ENCODE data around the gene PHACTR1. TPM values are rescaled to one million over a fixed set of nuclear protein-coding genes. Genes with fewer than 3 reads are reported as not detected.
A peak's percentile ranks its signal among the peaks of the same experiment; 100 is the strongest.

The PHACTR1 gene
- total RNA-seq, 1 donor from 2014 or later, result 2.2 TPM

DNA sequence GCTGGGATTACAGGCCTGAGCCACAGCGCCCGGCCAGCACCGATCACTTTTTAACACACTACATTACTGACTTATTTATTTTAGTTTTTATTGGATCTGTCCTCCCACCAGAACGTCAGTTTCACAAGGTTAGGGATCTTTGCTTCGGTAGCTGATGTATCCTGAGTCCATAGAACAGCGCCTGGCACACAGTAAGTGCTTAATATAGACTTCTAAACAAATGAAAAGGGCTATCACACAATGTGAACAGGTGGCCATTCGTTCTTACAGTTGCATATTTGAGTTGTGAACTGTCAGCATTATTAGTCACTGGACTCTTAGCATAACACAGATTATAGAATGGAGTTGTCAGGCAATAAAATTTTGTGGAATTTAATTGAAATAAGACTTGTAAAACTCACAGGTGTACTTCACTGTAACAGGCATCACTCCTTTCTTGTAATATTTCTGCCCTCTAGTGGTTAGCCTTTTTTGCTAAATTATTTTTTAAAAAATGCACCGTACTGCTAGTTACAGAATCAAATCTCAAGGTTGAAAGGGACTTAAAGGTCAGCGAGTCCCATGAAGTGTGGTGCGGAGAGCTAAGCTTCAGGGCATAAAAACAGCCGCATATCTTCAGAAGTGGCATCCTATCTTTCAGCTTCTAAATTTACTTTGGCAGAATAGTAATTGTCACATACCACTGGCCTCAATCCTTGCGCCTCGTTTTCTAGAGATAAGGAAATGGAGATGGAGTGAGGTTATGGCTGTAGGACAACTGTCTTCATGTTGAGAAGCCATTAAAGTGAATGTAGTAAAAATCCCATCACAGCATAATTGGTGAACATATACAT lies 615.2 kb downstream of the PHACTR1 start:
- H3K27me3 ChIP-seq (ENCODE audit: control insufficient read depth, insufficient read depth, low read length), result no peaks in the 10 kb centered on the region
- DNase-seq (ENCODE audit: low read depth), result no peak
- H3K4me3 ChIP-seq (ENCODE audit: low read depth, low read length), result no peak overlapping the region
- no peaks in the 10 kb centered on the region for H3K36me3 ChIP-seq (ENCODE audit: control insufficient read depth, insufficient read depth, low read length)
- peak; percentile 51 for TF ChIP-seq CTCF (IDR thresholded peaks at IDR 0.05; ENCODE audit: insufficient read depth, low read length, poor library complexity, severe bottlenecking)

DNA sequence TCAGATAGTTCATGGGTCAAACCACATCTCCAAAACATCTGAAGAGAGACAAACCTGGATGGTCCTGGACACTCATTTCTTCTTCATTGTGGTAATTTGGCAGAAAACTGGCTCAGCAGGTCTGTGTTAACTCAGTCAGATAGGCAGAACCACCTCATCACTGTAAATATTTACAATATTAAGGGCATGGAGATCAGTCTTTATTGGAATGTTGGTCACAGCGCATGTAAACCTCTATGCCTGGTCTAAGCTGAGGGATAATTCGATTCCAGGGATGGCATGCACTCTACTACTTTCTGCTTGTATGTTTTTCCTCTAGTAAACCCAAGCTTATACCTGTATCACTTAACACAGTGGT lies 615.8 kb downstream of the PHACTR1 start:
- no peak for DNase-seq (ENCODE audit: low read depth)
- no peaks in the 10 kb centered on the region for H3K36me3 ChIP-seq (ENCODE audit: control insufficient read depth, insufficient read depth, low read length)
- H3K27me3 ChIP-seq (ENCODE audit: control insufficient read depth, insufficient read depth, low read length), result no peaks in the 10 kb centered on the region
- no peak for TF ChIP-seq CTCF (IDR thresholded peaks at IDR 0.05; ENCODE audit: insufficient read depth, low read length, poor library complexity, severe bottlenecking)
- no peak overlapping the region for H3K4me3 ChIP-seq (ENCODE audit: low read depth, low read length)

DNA sequence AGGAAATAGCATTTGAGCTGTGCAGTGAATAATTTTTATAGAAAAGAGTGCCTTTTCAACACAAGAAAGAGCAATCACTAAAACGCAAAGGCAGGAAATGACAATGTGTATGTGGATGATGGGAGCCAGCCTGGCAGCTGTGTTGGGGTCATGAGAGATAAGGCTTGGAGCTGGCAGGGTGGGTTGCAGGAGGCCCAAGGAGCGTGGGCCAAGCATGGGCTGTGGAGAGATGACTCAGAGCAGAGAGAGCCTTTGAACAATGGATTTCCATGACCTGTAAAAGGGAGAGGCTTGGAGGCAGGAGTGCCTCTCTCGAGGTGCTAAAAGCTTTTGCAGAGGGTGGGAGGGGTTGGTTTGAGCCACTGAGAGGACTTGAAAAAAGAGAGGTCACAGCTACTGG lies 618.4 kb downstream of the PHACTR1 start:
- no peak for DNase-seq (ENCODE audit: low read depth)
- no peak overlapping the region for H3K4me3 ChIP-seq (ENCODE audit: low read depth, low read length)
- TF ChIP-seq CTCF (IDR thresholded peaks at IDR 0.05; ENCODE audit: insufficient read depth, low read length, poor library complexity, severe bottlenecking), result no peak
- no peaks in the 10 kb centered on the region for H3K36me3 ChIP-seq (ENCODE audit: control insufficient read depth, insufficient read depth, low read length)
- H3K27me3 ChIP-seq (ENCODE audit: control insufficient read depth, insufficient read depth, low read length), result no peaks in the 10 kb centered on the region

DNA sequence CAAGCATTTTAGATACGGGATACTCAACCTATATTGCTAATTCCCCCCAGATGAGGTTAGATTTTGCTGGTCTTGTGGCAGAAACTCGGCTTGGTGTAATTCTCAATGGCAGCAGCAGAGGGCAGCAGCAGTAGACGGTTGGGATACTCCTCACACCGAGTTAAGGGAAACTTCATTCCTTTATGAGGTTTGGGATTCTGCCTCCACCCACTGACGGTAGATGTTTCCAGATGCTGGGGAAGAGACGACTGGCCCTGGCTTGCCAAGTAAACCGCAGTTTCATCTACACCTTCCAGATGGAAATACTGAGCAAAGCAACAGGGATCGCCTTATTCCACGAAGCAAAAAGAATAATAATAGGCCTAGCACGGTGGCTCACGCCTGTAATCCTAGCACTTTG lies 620.0 kb downstream of the PHACTR1 start:
- peak; percentile 89 for TF ChIP-seq CTCF (IDR thresholded peaks at IDR 0.05; ENCODE audit: insufficient read depth, low read length, poor library complexity, severe bottlenecking)
- Histone ChIP-seq H3K4me3 (ENCODE audit: low read depth, low read length) (no peak overlapping the region), H3K27me3 (ENCODE audit: control insufficient read depth, insufficient read depth, low read length) (peaks cover under 1% of the 10 kb centered on the region), H3K36me3 (ENCODE audit: control insufficient read depth, insufficient read depth, low read length) (no peaks in the 10 kb centered on the region)
- no peak for DNase-seq (ENCODE audit: low read depth)

GRCh38 chr6:13338038-13338437 lies 621.5 kb downstream of the PHACTR1 start:
- H3K4me3 ChIP-seq (ENCODE audit: low read depth, low read length), result no peak overlapping the region
- H3K27me3 ChIP-seq (ENCODE audit: control insufficient read depth, insufficient read depth, low read length), result peaks cover 2% of the 10 kb centered on the region
- no peaks in the 10 kb centered on the region for H3K36me3 ChIP-seq (ENCODE audit: control insufficient read depth, insufficient read depth, low read length)
- no peak for TF ChIP-seq CTCF (IDR thresholded peaks at IDR 0.05; ENCODE audit: insufficient read depth, low read length, poor library complexity, severe bottlenecking)
- DNase-seq (ENCODE audit: low read depth), result no peak
